Loucy (cell line): ENCODE measurements around the gene SMPD4.
"Not testable (repeated sequence)": the region's sequence is repeated elsewhere in the genome, so short reads cannot be mapped to it uniquely, and the experiment has no call there.

Source experiments
- EZH2phosphoT487 ChIP-seq: fragments of 200-600 bp; IDR thresholded peaks from 2 replicates; pipeline ENCODE4 v1.6.1; 2018; ENCODE audit warnings: antibody characterized with exemption, mild to moderate bottlenecking, moderate library complexity, borderline replicate concordance
- TF ChIP-seq, protein P1 (sequence below): fragments of 200-600 bp; sonication (generic); conservative IDR thresholded peaks from 2 replicates; pipeline ENCODE4 v1.5.1; 2014; ENCODE audit warnings: mild to moderate bottlenecking, antibody characterized with exemption, low read length

DNA sequence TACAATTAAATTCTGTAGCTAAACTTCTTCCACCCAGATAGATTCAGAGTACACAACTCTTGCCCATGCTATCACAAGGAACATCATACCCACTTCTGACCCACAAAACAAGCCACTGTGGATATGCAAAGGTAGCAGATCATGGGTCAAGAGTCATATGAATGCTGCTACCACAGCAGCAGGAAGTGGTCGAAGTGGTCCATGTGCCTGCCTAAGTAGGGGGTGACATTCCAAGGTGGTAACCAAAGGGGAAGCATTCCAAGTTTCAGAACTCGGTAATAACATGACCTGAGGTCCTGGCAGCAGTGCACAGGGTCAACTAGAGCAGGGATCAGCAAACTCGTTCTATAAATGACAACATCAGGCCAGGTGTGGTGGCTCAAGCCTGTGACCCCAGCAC is 11.0 kb upstream of the SMPD4 start:
- TF ChIP-seq, protein P1, sequence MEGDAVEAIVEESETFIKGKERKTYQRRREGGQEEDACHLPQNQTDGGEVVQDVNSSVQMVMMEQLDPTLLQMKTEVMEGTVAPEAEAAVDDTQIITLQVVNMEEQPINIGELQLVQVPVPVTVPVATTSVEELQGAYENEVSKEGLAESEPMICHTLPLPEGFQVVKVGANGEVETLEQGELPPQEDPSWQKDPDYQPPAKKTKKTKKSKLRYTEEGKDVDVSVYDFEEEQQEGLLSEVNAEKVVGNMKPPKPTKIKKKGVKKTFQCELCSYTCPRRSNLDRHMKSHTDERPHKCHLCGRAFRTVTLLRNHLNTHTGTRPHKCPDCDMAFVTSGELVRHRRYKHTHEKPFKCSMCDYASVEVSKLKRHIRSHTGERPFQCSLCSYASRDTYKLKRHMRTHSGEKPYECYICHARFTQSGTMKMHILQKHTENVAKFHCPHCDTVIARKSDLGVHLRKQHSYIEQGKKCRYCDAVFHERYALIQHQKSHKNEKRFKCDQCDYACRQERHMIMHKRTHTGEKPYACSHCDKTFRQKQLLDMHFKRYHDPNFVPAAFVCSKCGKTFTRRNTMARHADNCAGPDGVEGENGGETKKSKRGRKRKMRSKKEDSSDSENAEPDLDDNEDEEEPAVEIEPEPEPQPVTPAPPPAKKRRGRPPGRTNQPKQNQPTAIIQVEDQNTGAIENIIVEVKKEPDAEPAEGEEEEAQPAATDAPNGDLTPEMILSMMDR, result not testable (repeated sequence)
- TF ChIP-seq EZH2phosphoT487, result not testable (repeated sequence)
